ENCODE data around the gene TEX14. TPM values are rescaled to one million over a fixed set of nuclear protein-coding genes. Genes with fewer than 3 reads are reported as not detected.
"Not testable (repeated sequence)": the region's sequence is repeated elsewhere in the genome, so short reads cannot be mapped to it uniquely, and the experiment has no call there.

The TEX14 gene
- total RNA-seq, 2 experiments from 2014 or later = 0.14 to 0.21 TPM

DNA sequence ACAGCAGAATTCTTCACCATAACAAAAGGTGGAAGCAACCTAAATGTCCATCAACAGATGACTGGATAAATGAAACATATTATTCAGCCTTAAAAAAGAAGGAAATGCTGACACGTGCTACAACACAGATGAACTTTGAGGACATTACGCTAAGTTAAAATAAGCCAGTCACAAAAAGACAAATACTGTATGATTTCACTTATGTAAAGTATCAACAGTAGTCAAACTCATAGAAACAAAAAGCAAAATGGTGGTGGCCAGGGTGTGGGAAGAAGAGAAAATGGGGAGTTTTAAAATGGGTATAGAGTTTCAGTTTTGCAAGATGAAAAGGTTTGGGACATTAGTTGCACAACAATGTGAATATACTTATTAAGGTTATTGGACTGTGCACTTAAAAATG, 127.6 kb downstream of the TEX14 start:
- ATAC-seq (no peak), DNase-seq (no peak)
- Mint-ChIP-seq H3K4me3 (no peak overlapping the region), H3K27me3 (peaks cover 2% of the 10 kb centered on the region), H3K4me1 (peaks cover 9% of the 10 kb centered on the region), H3K9me3 (ENCODE audit: low read depth) (no peaks in the 10 kb centered on the region), H3K36me3 (ENCODE audit: low read depth) (no peaks in the 10 kb centered on the region), H3K27ac (no peak overlapping the region)
- POLR2A ChIA-PET = interaction anchor here (0.6 kb wide), 1 partner anchor 1603 kb away, joined by 3 read pairs; no protein-coding TSS in a partner anchor
- CTCF ChIA-PET = interaction anchor here (0.6 kb wide), 1 partner anchor 17 kb away, joined by 3 read pairs; no protein-coding TSS in a partner anchor
- intact Hi-C loops (cut with DNase I, micrococcal nuclease) = no loop called here

DNA sequence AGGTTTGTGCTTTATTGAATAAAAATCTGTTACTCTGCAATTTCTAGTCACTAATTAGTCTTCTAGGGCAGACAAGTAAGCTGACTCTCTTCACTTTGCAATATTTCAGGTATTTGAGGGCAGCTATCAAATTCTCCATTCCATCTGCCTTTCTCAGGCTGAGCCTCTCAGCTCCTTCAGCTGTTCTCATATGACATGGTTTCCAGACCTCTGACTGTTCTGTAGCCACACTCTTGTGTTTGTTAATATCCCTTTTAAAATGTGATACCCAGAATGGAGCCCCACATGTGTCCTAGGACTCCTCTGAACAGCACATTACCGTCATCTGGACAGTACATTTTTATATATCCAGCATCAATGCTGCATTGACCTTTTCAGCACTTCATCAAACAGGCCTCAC, 131.3 kb downstream of the TEX14 start:
- ChIA-PET POLR2A (no interaction called here), CTCF (interaction anchor here (0.8 to 1.2 kb wide), 3 partner anchors 8 to 223 kb away, joined by 3 read pairs; no protein-coding TSS in a partner anchor)
- intact Hi-C loops (cut with DNase I, micrococcal nuclease) = no loop called here
- Mint-ChIP-seq H3K4me1 (peaks cover 10% of the 10 kb centered on the region), H3K4me3 (no peak overlapping the region), H3K9me3 (ENCODE audit: low read depth) (no peaks in the 10 kb centered on the region), H3K27me3 (peaks cover 2% of the 10 kb centered on the region), H3K27ac (no peak overlapping the region), H3K36me3 (ENCODE audit: low read depth) (no peaks in the 10 kb centered on the region)
- ATAC-seq (no peak), DNase-seq (no peak)

DNA sequence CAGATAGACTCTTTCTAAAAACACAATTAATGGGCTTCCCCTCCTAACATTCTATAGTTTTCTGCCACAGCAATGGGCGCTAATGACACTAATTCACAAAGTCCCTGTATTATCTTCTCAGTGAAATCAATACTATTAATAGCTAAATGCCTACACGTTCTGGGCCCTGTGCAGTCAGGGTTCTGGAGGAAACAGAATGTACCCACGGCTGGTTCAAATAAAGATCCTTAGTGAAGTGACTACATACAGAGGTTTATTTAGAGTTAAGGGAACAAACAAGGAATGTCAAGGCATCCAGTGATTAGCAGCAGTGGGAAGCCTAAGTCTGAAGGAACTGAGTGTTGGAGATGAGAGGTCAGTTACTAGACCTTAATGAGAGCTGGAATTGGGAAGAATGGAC, 133.9 kb downstream of the TEX14 start:
- ATAC-seq (no peak), DNase-seq (no peak)
- H3K36me3 Mint-ChIP-seq (ENCODE audit: low read depth) = no peaks in the 10 kb centered on the region
- H3K4me3 Mint-ChIP-seq = no peak overlapping the region
- intact Hi-C loops (cut with DNase I, micrococcal nuclease) = no loop called here
- POLR2A ChIA-PET = no interaction called here
- H3K9me3 Mint-ChIP-seq (ENCODE audit: low read depth) = no peaks in the 10 kb centered on the region
- CTCF ChIA-PET = interaction anchor here (1.3 kb wide), 1 partner anchor 11 kb away, joined by 3 read pairs; no protein-coding TSS in a partner anchor
- peaks cover 6% of the 10 kb centered on the region for H3K4me1 Mint-ChIP-seq
- H3K27me3 Mint-ChIP-seq = no peaks in the 10 kb centered on the region
- H3K27ac Mint-ChIP-seq = no peak overlapping the region

DNA sequence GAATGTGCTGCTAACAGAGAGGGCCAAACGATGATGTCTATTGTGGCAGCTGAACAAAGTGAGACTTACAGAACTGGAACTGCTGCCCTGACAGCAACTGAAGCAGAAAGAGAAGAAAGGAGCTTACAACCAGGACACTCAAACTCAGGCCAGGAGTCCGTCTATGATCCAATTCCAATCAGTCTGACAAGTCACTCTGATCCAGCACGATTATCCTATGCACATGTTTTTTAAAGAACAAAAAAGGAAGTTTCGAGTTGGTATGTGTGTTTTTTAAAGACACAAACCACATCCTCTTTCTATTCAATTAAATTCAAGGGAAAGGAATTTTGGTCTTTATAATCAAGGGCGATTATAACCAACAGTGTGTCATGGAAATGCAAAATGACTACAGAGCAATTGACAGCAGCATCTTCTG, 135.0 kb downstream of the TEX14 start:
- Mint-ChIP-seq H3K36me3 (ENCODE audit: low read depth) (no peaks in the 10 kb centered on the region), H3K9me3 (ENCODE audit: low read depth) (no peaks in the 10 kb centered on the region), H3K27ac (no peak overlapping the region), H3K27me3 (no peaks in the 10 kb centered on the region), H3K4me3 (no peak overlapping the region), H3K4me1 (peaks cover 6% of the 10 kb centered on the region)
- DNase-seq = no peak
- ATAC-seq = no peak
- CTCF ChIA-PET = interaction anchor here (0.6 kb wide), 1 partner anchor 143 kb away, joined by 3 read pairs; no protein-coding TSS in a partner anchor
- intact Hi-C loops (cut with DNase I, micrococcal nuclease) = no loop called here
- POLR2A ChIA-PET = interaction anchor here (0.8 kb wide), 1 partner anchor 60 kb away, joined by 9 read pairs; no protein-coding TSS in a partner anchor

DNA sequence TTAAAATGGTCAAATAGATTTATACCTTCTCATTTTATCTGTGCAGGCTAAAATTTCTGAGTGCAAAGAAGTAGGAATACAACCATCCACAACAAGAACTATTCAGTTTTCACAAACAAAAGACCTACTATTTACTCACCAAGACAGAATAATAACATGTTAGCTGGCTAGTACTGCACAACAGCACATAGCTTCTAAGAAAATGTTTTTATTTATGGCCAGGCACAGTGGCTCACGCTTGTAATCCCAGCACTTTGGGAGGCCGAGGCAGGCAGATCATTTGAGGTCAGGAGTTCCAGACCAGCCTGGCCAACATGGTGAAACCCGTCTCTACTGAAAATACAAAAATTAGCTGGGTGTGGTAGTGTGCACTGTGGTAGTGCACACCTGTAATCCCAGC, 136.7 kb downstream of the TEX14 start:
- H3K27me3 Mint-ChIP-seq; ATAC-seq; CTCF ChIA-PET; H3K27ac Mint-ChIP-seq; H3K4me1 Mint-ChIP-seq; H3K36me3 Mint-ChIP-seq (ENCODE audit: low read depth); intact Hi-C loops (cut with DNase I, micrococcal nuclease); H3K9me3 Mint-ChIP-seq (ENCODE audit: low read depth); DNase-seq; H3K4me3 Mint-ChIP-seq; POLR2A ChIA-PET: not testable (repeated sequence)

DNA sequence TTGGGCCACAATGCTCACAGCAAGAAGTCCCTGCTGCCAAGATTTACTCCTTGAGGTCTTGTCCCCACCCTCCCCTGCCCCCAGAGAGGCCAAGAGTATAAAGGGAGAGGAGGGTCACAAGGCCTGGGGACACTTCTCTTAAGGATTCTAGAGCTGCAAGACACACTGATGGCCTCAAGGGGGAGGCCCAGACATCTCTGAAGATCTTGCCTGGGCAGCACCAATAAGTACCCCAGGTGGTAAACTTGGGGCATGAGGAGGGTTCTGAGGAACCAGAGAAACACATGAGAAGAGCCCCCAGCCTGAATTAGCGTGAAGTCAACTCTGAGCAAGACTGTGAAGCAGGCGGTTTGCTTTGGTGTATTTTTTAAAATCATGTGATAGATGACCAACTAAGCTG, 150.6 kb downstream of the TEX14 start:
- POLR2A ChIA-PET = interaction anchor here (1.1 kb wide), 1 partner anchor 25 kb away, joined by 6 read pairs; no protein-coding TSS in a partner anchor
- intact Hi-C loops (cut with DNase I, micrococcal nuclease) = no loop called here

DNA sequence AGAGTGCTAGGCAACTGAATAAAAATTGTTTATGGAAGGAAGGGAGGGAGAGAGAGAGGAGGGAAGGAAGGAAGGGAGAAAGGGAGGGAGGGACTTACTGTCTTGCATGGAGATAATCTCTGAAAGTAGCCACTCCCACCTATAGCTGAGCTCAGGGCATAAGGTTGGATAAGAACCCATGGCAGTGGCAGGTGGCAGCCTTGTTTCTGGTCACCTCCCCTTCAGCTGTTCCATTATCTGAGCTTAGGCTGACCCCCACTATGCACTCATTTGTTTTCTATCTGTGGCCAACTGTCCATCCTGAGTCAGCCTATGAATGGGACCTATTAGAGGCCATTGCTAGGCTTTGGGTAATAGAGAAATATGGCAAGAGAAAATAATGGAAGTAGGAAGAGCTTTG, 152.1 kb downstream of the TEX14 start:
- ChIA-PET CTCF (interaction anchor here (0.6 to 1.6 kb wide), 4 partner anchors 11 to 412 kb away, joined by 3 to 5 read pairs (median 3); no protein-coding TSS in a partner anchor), POLR2A (no interaction called here)
- Mint-ChIP-seq H3K4me1 (no peaks in the 10 kb centered on the region), H3K27me3 (peaks cover 8% of the 10 kb centered on the region), H3K36me3 (ENCODE audit: low read depth) (no peaks in the 10 kb centered on the region), H3K4me3 (no peak overlapping the region), H3K27ac (no peak overlapping the region), H3K9me3 (ENCODE audit: low read depth) (no peaks in the 10 kb centered on the region)
- DNase-seq (no peak), ATAC-seq (no peak)
- intact Hi-C loops (cut with DNase I, micrococcal nuclease) = no loop called here

More for the DNA sequence above, 150.6 kb downstream of the TEX14 start:
- no peaks in the 10 kb centered on the region for H3K9me3 Mint-ChIP-seq (ENCODE audit: low read depth)
- H3K36me3 Mint-ChIP-seq (ENCODE audit: low read depth) = no peaks in the 10 kb centered on the region
- no peak overlapping the region for H3K4me3 Mint-ChIP-seq
- CTCF ChIA-PET = interaction anchor here (0.7 to 1.8 kb wide), 5 partner anchors 9 to 920 kb away, joined by 3 to 5 read pairs (median 3); no protein-coding TSS in a partner anchor
- DNase-seq = no peak
- H3K4me1 Mint-ChIP-seq = no peaks in the 10 kb centered on the region
- no peaks in the 10 kb centered on the region for H3K27me3 Mint-ChIP-seq
- peak; percentile 58 for ATAC-seq
- H3K27ac Mint-ChIP-seq = no peak overlapping the region

DNA sequence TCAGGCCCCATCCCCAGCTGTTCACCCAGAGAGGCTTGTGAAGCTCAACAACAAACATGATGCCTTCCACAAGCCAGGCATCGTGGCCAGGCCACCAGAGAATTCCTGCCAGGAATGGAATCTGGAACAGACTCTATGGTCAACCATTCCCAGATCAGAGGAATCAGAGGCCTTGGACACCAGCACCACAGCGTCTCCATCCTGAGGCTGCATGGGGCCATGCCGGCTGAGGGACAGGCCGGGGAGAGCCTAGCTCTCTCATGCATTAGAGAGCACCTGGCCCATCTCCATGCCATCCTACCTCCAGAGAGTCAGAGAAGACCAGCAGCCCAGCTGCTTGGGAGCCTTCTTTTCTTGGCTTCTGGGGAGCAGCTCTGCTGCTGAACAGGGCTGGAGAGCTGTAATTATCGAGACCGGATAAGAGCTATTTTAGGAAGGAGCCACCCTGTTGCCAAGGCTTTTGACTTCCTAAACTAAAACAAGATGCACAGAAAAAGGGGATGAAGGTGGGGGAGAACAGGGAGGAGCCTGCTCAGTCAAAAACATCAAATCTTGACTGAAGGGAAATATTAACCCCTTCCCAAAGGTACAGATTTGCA, 152.9 kb downstream of the TEX14 start:
- no peak for DNase-seq
- POLR2A ChIA-PET = no interaction called here
- peaks cover 12% of the 10 kb centered on the region for H3K27me3 Mint-ChIP-seq
- CTCF ChIA-PET = interaction anchor here (0.6 to 1.4 kb wide), 4 partner anchors 10 to 19 kb away, joined by 3 to 5 read pairs (median 4); no protein-coding TSS in a partner anchor
- H3K27ac Mint-ChIP-seq = no peak overlapping the region
- no peak overlapping the region for H3K4me3 Mint-ChIP-seq
- ATAC-seq = no peak
- no peaks in the 10 kb centered on the region for H3K9me3 Mint-ChIP-seq (ENCODE audit: low read depth)
- H3K4me1 Mint-ChIP-seq = no peaks in the 10 kb centered on the region
- intact Hi-C loops (cut with DNase I, micrococcal nuclease) = no loop called here
- H3K36me3 Mint-ChIP-seq (ENCODE audit: low read depth) = no peaks in the 10 kb centered on the region

DNA sequence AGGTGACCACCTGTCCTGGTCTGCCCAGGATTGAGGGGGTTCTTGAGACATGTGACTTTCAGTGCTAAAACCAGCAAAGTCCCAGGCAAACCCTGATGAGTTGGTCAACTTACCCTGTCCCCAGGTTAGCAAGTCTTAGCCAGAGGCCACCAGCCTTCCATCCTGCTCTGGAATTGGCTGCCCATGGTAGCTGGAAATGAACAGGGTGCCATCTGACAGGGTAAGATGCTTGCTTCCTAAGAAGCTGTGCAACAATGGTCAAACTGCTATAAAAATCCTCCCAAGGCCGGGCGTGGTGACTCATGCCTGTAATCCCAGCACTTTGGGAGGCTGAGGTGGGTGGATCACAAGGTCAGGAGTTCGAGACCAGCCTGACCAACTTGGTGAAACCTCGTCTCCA, 154.6 kb downstream of the TEX14 start:
- POLR2A ChIA-PET = interaction anchor here (1.3 kb wide), 1 partner anchor 94 kb away, joined by 5 read pairs; no protein-coding TSS in a partner anchor
- Mint-ChIP-seq H3K4me3 (no peak overlapping the region), H3K36me3 (ENCODE audit: low read depth) (no peaks in the 10 kb centered on the region), H3K27ac (no peak overlapping the region), H3K9me3 (ENCODE audit: low read depth) (no peaks in the 10 kb centered on the region), H3K4me1 (no peaks in the 10 kb centered on the region), H3K27me3 (peaks cover 19% of the 10 kb centered on the region)
- intact Hi-C loops (cut with DNase I, micrococcal nuclease) = no loop called here
- ATAC-seq = no peak
- DNase-seq = no peak
- CTCF ChIA-PET = interaction anchor here (0.6 to 1.4 kb wide), 2 partner anchors 15 to 220 kb away, joined by 3 to 5 read pairs; no protein-coding TSS in a partner anchor

DNA sequence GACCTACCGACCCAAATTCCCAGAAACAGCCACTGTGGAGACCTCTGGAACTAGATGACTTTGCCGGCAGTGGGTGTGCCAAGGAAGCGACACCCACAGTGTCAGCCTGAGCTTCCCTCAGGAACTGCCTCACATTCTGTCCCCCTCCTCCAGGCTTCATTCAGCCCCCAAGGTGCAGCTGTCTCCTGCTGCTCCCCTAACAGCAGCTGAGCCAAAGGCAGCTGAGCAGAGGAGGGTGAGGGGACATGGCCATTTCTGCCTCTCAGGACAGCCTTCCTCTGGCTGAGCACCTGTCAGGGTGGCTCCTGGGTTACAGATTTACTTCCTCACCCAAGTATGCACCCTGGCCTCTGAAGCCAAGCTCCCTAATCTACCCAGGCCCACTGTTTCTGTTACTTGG, 155.3 kb downstream of the TEX14 start:
- Mint-ChIP-seq H3K36me3 (ENCODE audit: low read depth) (no peaks in the 10 kb centered on the region), H3K4me3 (no peak overlapping the region), H3K9me3 (ENCODE audit: low read depth) (no peaks in the 10 kb centered on the region), H3K27me3 (peaks cover 19% of the 10 kb centered on the region), H3K27ac (no peak overlapping the region), H3K4me1 (no peaks in the 10 kb centered on the region)
- POLR2A ChIA-PET = interaction anchor here (1.3 kb wide), 1 partner anchor 94 kb away, joined by 5 read pairs; no protein-coding TSS in a partner anchor
- ATAC-seq (no peak), DNase-seq (no peak)
- CTCF ChIA-PET = interaction anchor here (0.6 to 1.1 kb wide), 2 partner anchors 18 to 32 kb away, joined by 3 to 4 read pairs; no protein-coding TSS in a partner anchor
- intact Hi-C loops (cut with DNase I, micrococcal nuclease) = no loop called here

DNA sequence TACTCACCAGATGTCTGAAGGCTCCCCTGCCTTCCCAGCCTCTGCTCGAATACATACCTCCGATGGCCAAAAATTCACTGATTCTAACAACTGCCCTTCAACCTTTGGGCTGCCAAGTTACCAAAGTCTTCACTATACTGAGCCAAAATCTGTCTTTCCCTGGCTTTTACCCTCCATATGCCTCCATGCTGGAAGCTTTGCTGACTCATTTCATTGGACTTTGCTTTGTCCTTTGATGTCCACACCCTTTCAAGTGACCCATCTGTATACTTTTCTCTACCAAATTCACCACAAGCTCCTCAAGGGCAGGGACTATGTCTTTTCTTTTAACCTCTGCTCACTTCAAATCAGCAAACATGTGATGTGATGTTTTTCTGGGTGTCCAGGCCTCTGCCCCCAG, 156.4 kb downstream of the TEX14 start:
- CTCF ChIA-PET = no interaction called here
- Mint-ChIP-seq H3K9me3 (ENCODE audit: low read depth) (no peaks in the 10 kb centered on the region), H3K4me3 (no peak overlapping the region), H3K36me3 (ENCODE audit: low read depth) (no peaks in the 10 kb centered on the region), H3K27me3 (peaks cover 19% of the 10 kb centered on the region), H3K27ac (no peak overlapping the region), H3K4me1 (no peaks in the 10 kb centered on the region)
- DNase-seq (no peak), ATAC-seq (no peak)
- POLR2A ChIA-PET = no interaction called here
- intact Hi-C loops (cut with DNase I, micrococcal nuclease) = no loop called here

DNA sequence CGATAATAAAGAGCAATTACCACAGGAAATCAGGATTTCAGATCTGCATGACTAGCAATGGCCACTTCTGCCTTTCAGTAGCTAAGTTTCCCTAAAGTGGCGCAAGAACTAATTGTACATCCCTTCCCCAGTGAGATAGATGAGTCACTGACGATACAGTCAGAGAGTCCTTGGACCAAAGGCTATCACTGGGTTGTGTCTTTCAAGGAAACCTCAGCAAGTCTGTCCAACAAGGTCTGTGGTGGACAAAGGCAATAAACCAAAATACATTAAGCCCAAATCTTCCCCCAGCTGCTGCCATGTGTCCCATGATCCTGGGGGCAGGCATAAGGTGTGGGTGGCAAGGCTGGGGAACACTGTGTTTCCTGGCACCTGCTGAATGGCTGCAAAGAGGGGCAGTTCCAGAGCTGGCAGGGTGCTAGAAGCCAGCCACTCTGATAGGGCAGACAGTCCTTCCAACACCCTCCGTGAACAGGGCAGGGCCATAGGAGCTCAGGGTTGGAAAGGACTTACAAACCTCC, 156.9 kb downstream of the TEX14 start:
- H3K36me3 Mint-ChIP-seq (ENCODE audit: low read depth) = no peaks in the 10 kb centered on the region
- no peak overlapping the region for H3K27ac Mint-ChIP-seq
- H3K4me3 Mint-ChIP-seq = no peak overlapping the region
- CTCF ChIA-PET = no interaction called here
- POLR2A ChIA-PET = no interaction called here
- peaks cover 19% of the 10 kb centered on the region for H3K27me3 Mint-ChIP-seq
- DNase-seq = no peak
- ATAC-seq = no peak
- H3K4me1 Mint-ChIP-seq = no peaks in the 10 kb centered on the region
- H3K9me3 Mint-ChIP-seq (ENCODE audit: low read depth) = no peaks in the 10 kb centered on the region
- intact Hi-C loops (cut with DNase I, micrococcal nuclease) = loop anchor here in 1 of 2 experiments (5.0 kb wide), 1 partner anchor 92 kb away; no protein-coding TSS in a partner anchor

Data from activated CD4-positive, alpha-beta T cell treated with anti-CD3 and anti-CD28 coated beads for 36 hours (primary cell).